Suprapubic skin (tissue), 4 donors: ENCODE data around the gene OR52J3. TPM values are rescaled to one million over a fixed set of nuclear protein-coding genes. Genes with fewer than 3 reads are reported as not detected.

Experiments used
- DNase-seq, 2 donors: peaks; one replicate each; pipeline ENCODE4 v3.0.0-alpha.2; 2019; ENCODE audit warnings: low spot score in 2 of 2
- H3K27ac ChIP-seq: fragments of 200-600 bp; sonication (generic); one replicate; pipeline ENCODE4 v1.5.1; 2019
- H3K27me3 ChIP-seq: fragments of 200-600 bp; sonication (generic); one replicate; pipeline ENCODE4 v1.5.1; 2019
- H3K36me3 ChIP-seq: fragments of 200-600 bp; sonication (generic); one replicate; pipeline ENCODE4 v1.5.1; 2019
- H3K4me1 ChIP-seq: fragments of 200-600 bp; sonication (generic); one replicate; pipeline ENCODE4 v1.5.1; 2019
- H3K4me3 ChIP-seq: fragments of 200-600 bp; sonication (generic); one replicate; pipeline ENCODE4 v1.5.1; 2019; ENCODE audit warnings: mild to moderate bottlenecking
- H3K9me3 ChIP-seq: fragments of 200-600 bp; sonication (generic); one replicate; pipeline ENCODE4 v1.5.1; 2019
- EP300 ChIP-seq: sonication (generic); formaldehyde crosslinking; IDR thresholded peaks from one replicate; pipeline ENCODE4 v1.6.1; 2017; ENCODE audit warnings: antibody characterized with exemption
- POLR2A ChIP-seq, 2 donors: fragments of 450-650 bp; IDR thresholded peaks; one replicate each; pipeline ENCODE4 v1.6.1; 2017; ENCODE audit warnings: antibody characterized with exemption in 2 of 2, mild to moderate bottlenecking in 2 of 2, moderate library complexity in 2 of 2
- POLR2AphosphoS5 ChIP-seq, 3 donors: sonication (generic); formaldehyde crosslinking; IDR thresholded peaks; one replicate each; pipeline ENCODE4 v1.6.1; 2017; ENCODE audit warnings: antibody characterized with exemption in 3 of 3
- WGBS: methylation state at CpG from one replicate; pipeline ENCODE4 v1.1.5; 2018; 5-methylcytosine and 5-hydroxymethylcytosine counted together
- total RNA-seq, 4 donors: library from RNA; depleted of rRNA; stranded (reverse); fragments of >200 nt; gene quantifications; one replicate each; pipeline ENCODE4 v1.1.0, GENCODE V29; 2016
- TF ChIP-seq, protein P1 (sequence below), 2 donors: fragments of 200-600 bp in 1 of 2; fragments of 450-650 bp in 1 of 2; sonication (generic) in 1 of 2; IDR thresholded peaks; one replicate each; pipeline ENCODE4 v1.5.1; 2016 to 2019; ENCODE audit warnings: antibody characterized with exemption in 2 of 2, mild to moderate bottlenecking in 1 of 2, moderate library complexity in 1 of 2

Gene OR52J3
- not detected for total RNA-seq

- no peak within 1 kb of the TSS for H3K4me3 ChIP-seq
- DNase-seq = no peak
- no peaks in the 10 kb centered on the region for H3K4me1 ChIP-seq
- 42% methylated on average over 1 of the region's 1 CpG for WGBS
- no peaks in the 10 kb centered on the region for H3K36me3 ChIP-seq
- no peaks in the 10 kb centered on the region for H3K9me3 ChIP-seq
- H3K27me3 ChIP-seq = no peaks in the 10 kb centered on the region
- TF ChIP-seq POLR2AphosphoS5 (IDR thresholded peaks at IDR 0.05) (no peak), POLR2A (IDR thresholded peaks at IDR 0.05) (no peak), EP300 (no peak)
- TF ChIP-seq, protein P1, sequence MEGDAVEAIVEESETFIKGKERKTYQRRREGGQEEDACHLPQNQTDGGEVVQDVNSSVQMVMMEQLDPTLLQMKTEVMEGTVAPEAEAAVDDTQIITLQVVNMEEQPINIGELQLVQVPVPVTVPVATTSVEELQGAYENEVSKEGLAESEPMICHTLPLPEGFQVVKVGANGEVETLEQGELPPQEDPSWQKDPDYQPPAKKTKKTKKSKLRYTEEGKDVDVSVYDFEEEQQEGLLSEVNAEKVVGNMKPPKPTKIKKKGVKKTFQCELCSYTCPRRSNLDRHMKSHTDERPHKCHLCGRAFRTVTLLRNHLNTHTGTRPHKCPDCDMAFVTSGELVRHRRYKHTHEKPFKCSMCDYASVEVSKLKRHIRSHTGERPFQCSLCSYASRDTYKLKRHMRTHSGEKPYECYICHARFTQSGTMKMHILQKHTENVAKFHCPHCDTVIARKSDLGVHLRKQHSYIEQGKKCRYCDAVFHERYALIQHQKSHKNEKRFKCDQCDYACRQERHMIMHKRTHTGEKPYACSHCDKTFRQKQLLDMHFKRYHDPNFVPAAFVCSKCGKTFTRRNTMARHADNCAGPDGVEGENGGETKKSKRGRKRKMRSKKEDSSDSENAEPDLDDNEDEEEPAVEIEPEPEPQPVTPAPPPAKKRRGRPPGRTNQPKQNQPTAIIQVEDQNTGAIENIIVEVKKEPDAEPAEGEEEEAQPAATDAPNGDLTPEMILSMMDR (IDR thresholded peaks at IDR 0.05) = no peak
- no peak within 1 kb of the TSS for H3K27ac ChIP-seq
Measured at GRCh38 chr11:5046226-5046625, at the start of gene OR52J3. OR52J3 (plus strand) TSS chr11:5046526; CDS start chr11:5046526, 0 bp downstream.

- TF ChIP-seq POLR2AphosphoS5 (IDR thresholded peaks at IDR 0.05) (no peak), EP300 (no peak), POLR2A (IDR thresholded peaks at IDR 0.05) (no peak)
- TF ChIP-seq, protein P1 (IDR thresholded peaks at IDR 0.05) = peak in 1 of 2 donors; percentile 28
- Histone ChIP-seq H3K36me3 (no peaks in the 10 kb centered on the region), H3K4me1 (no peaks in the 10 kb centered on the region), H3K27ac (no peak overlapping the region), H3K4me3 (no peak overlapping the region), H3K27me3 (no peaks in the 10 kb centered on the region), H3K9me3 (no peaks in the 10 kb centered on the region)
- DNase-seq = no peak
- 25% methylated on average over 6 of the region's 6 CpGs for WGBS
Measured at GRCh38 chr11:5004424-5005274, 41.7 kb upstream of the OR52J3 start.

DNA sequence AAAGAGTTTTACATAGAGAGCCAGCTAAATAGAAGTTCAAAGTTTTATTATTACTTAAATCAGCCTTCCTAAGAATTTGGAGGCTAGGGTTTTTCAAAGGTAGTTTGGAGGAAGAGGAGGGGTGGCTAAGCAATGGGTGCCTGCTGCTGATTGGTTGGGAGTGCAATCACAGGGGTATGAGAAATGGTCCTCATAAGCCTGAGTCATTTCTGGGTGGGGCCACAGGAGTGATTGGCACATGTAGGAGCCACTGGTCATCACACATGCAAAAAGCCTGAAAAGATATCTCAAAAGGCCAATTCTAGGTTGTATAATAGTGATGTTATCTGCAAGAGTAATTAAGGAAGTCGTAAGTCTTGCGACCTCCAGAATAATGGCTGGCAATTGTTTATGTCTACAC lies 38.8 kb upstream of the OR52J3 start:
- H3K27ac ChIP-seq = no peak overlapping the region
- TF ChIP-seq, protein P1 (IDR thresholded peaks at IDR 0.05) = no peak
- no peak for TF ChIP-seq EP300
- TF ChIP-seq POLR2A (IDR thresholded peaks at IDR 0.05) = no peak
- no peak for TF ChIP-seq POLR2AphosphoS5 (IDR thresholded peaks at IDR 0.05)
- no peaks in the 10 kb centered on the region for H3K36me3 ChIP-seq
- H3K4me3 ChIP-seq = no peak overlapping the region
- H3K4me1 ChIP-seq = no peaks in the 10 kb centered on the region
- H3K9me3 ChIP-seq = no peaks in the 10 kb centered on the region
- 53% methylated on average over 2 of the region's 2 CpGs for WGBS
- no peak for DNase-seq
- H3K27me3 ChIP-seq = no peaks in the 10 kb centered on the region

GRCh38 chr11:5011254-5011653 lies 35.1 kb upstream of the OR52J3 start:
- Histone ChIP-seq H3K36me3 (no peaks in the 10 kb centered on the region), H3K27ac (no peak overlapping the region), H3K9me3 (no peaks in the 10 kb centered on the region), H3K27me3 (no peaks in the 10 kb centered on the region), H3K4me1 (no peaks in the 10 kb centered on the region), H3K4me3 (no peak overlapping the region)
- TF ChIP-seq POLR2A (IDR thresholded peaks at IDR 0.05) (no peak), POLR2AphosphoS5 (IDR thresholded peaks at IDR 0.05) (no peak), EP300 (no peak)
- TF ChIP-seq, protein P1 (IDR thresholded peaks at IDR 0.05) = no peak
- DNase-seq = no peak
- WGBS = 77% methylated on average over 8 of the region's 8 CpGs

GRCh38 chr11:5013012-5013411 lies 33.3 kb upstream of the OR52J3 start:
- Histone ChIP-seq H3K9me3 (no peaks in the 10 kb centered on the region), H3K4me1 (no peaks in the 10 kb centered on the region), H3K4me3 (no peak overlapping the region), H3K27me3 (no peaks in the 10 kb centered on the region), H3K27ac (no peak overlapping the region), H3K36me3 (no peaks in the 10 kb centered on the region)
- no peak for DNase-seq
- 87% methylated on average over 1 of the region's 1 CpG for WGBS
- TF ChIP-seq EP300 (no peak), POLR2AphosphoS5 (IDR thresholded peaks at IDR 0.05) (no peak), POLR2A (IDR thresholded peaks at IDR 0.05) (no peak)
- TF ChIP-seq, protein P1 (IDR thresholded peaks at IDR 0.05) = no peak
